H1 (cell line): ENCODE results near the gene MYOZ2. TPM values are rescaled to one million over a fixed set of nuclear protein-coding genes. Genes with fewer than 3 reads are reported as not detected.

Experiments used
- CTCF ChIA-PET: fragments of 300-600 bp; sonication (Branson Sonifier 250); formaldehyde crosslinking; loops from one replicate; lab custom pipeline; 2021; ENCODE audit not compliant: partially characterized antibody; lab: Charles Lee
- POLR2A ChIA-PET: fragments of 300-600 bp; sonication (Branson Sonifier 250); formaldehyde crosslinking; loops from one replicate; lab custom pipeline; 2021; ENCODE audit warnings: inconsistent platforms; ENCODE audit not compliant: partially characterized antibody; lab: Charles Lee
- DNase-seq, 2 experiments: peaks; one replicate each; pipeline versions ENCODE4 v3.0.0 to v3.0.0-alpha.2; 2010 to 2022; ENCODE audit warnings: low spot score in 2 of 2, low read depth in 1 of 2, mixed read lengths in 1 of 2
- FAIRE-seq: peaks from 2 replicates; lab custom pipeline; 2011; peaks lifted over from hg19 to GRCh38; lab: Jason Lieb, UNC
- H2AFZ ChIP-seq: 2 replicates; pipeline ENCODE4 v1.8.1; 2012; ENCODE audit warnings: low read length, inconsistent platforms
- H2AK5ac ChIP-seq: 2 replicates; pipeline ENCODE4 v1.6.1; 2013; ENCODE audit warnings: low read depth, low read length
- H2BK120ac ChIP-seq: replicated peaks from 2 replicates; pipeline ENCODE3; 2013; ENCODE audit warnings: low read depth, low read length, inconsistent platforms
- H2BK12ac ChIP-seq: 2 replicates; pipeline ENCODE4 v1.6.1; 2013; ENCODE audit warnings: low read depth, low read length
- H2BK15ac ChIP-seq: 2 replicates; pipeline ENCODE4 v1.6.1; 2013; ENCODE audit warnings: low read length
- H2BK20ac ChIP-seq: 2 replicates; pipeline ENCODE4 v1.6.1; 2013; ENCODE audit warnings: low read length
- H2BK5ac ChIP-seq: 2 replicates; pipeline ENCODE4 v1.6.1; 2013; ENCODE audit warnings: low read depth, low read length
- H3K14ac ChIP-seq: 2 replicates; pipeline ENCODE4 v1.6.1; 2013; ENCODE audit warnings: inconsistent platforms; ENCODE audit not compliant: insufficient read length
- H3K18ac ChIP-seq: 2 replicates; pipeline ENCODE4 v1.6.1; 2013; ENCODE audit warnings: low read length; ENCODE audit errors: extremely low read depth
- H3K23ac ChIP-seq: 2 replicates; pipeline ENCODE4 v1.6.1; 2013; ENCODE audit warnings: inconsistent platforms; ENCODE audit not compliant: insufficient read length
- H3K23me2 ChIP-seq: 2 replicates; pipeline ENCODE4 v1.6.1; 2013; ENCODE audit warnings: low read depth, low read length
- H3K27ac ChIP-seq: 2 replicates; pipeline ENCODE4 v1.6.1; 2011; ENCODE audit warnings: low read depth, low read length, inconsistent platforms
- H3K27me3 ChIP-seq, 4 experiments: replicated peaks in 1 of 4; 1 replicate in 1 of 4; 2 replicates in 3 of 4; pipeline versions ENCODE4 v1.6.1 to v1.8.1; 2011 to 2013; ENCODE audit warnings: low read length in 3 of 4, mild to moderate bottlenecking in 3 of 4, inconsistent platforms in 2 of 4, mixed read lengths in 2 of 4, moderate library complexity in 1 of 4; ENCODE audit not compliant: control insufficient read depth in 3 of 4, insufficient read depth in 3 of 4; ENCODE audit errors: extremely low read depth in 1 of 4
- H3K36me3 ChIP-seq, 4 experiments: 2 replicates each; pipeline versions ENCODE4 v1.6.1 to v1.8.1; 2011 to 2013; ENCODE audit warnings: mild to moderate bottlenecking in 4 of 4, low read length in 3 of 4, moderate library complexity in 2 of 4, control low read depth in 1 of 4, inconsistent platforms in 1 of 4; ENCODE audit not compliant: insufficient read depth in 4 of 4, control insufficient read depth in 2 of 4
- H3K4ac ChIP-seq: replicated peaks from 2 replicates; pipeline ENCODE3; 2013; ENCODE audit warnings: low read length, low read depth, mixed read lengths, inconsistent platforms; ENCODE audit not compliant: insufficient read length
- H3K4me1 ChIP-seq, 4 experiments: replicated peaks in 1 of 4; 1 replicate in 1 of 4; 2 replicates in 3 of 4; pipeline versions ENCODE4 v1.6.1 to v1.8.1; 2011 to 2013; ENCODE audit warnings: low read length in 3 of 4, inconsistent platforms in 2 of 4, mixed read lengths in 1 of 4; ENCODE audit not compliant: insufficient read depth in 4 of 4, control insufficient read depth in 3 of 4
- H3K4me2 ChIP-seq, 2 experiments: 2 replicates each; pipeline versions ENCODE4 v1.6.1 to v1.8.1; 2011 to 2013; ENCODE audit warnings: low read depth in 2 of 2, low read length in 2 of 2, control low read depth in 1 of 2, inconsistent platforms in 1 of 2, mild to moderate bottlenecking in 1 of 2; ENCODE audit not compliant: insufficient read depth in 1 of 2
- H3K4me3 ChIP-seq, 4 experiments: fragments of 200-600, 300-600 bp in 1 of 4; sonication (generic), shearing (Covaris generic), sonication (Bioruptor Twin) in 1 of 4; 2 replicates each; pipeline versions ENCODE4 v1.5.1 to v1.8.1; 2011 to 2016; ENCODE audit warnings: low read length in 4 of 4, low read depth in 3 of 4, control low read depth in 2 of 4, inconsistent platforms in 2 of 4, mild to moderate bottlenecking in 2 of 4, mixed read lengths in 1 of 4, moderate library complexity in 1 of 4; ENCODE audit not compliant: insufficient read depth in 2 of 4; ENCODE audit errors: extremely low read depth in 1 of 4
- H3K56ac ChIP-seq: replicated peaks from 2 replicates; pipeline ENCODE3; 2013; ENCODE audit warnings: low read depth, mild to moderate bottlenecking, mixed read lengths, low read length, inconsistent platforms; ENCODE audit not compliant: insufficient read length
- H3K79me1 ChIP-seq: 2 replicates; pipeline ENCODE4 v1.6.1; 2013; ENCODE audit warnings: low read depth, low read length, control low read depth
- H3K79me2 ChIP-seq, 2 experiments: 2 replicates each; pipeline versions ENCODE4 v1.6.1 to v1.8.1; 2012 to 2013; ENCODE audit warnings: low read length in 2 of 2, mild to moderate bottlenecking in 2 of 2, inconsistent platforms in 1 of 2; ENCODE audit not compliant: insufficient read depth in 2 of 2, control insufficient read depth in 1 of 2
- H3K9ac ChIP-seq, 4 experiments: replicated peaks in 1 of 4; 1 replicate in 1 of 4; 2 replicates in 3 of 4; pipeline versions ENCODE4 v1.6.1 to v1.8.1; 2011 to 2013; ENCODE audit warnings: low read depth in 3 of 4, low read length in 3 of 4, control low read depth in 2 of 4, mild to moderate bottlenecking in 2 of 4, moderate library complexity in 2 of 4, inconsistent platforms in 1 of 4; ENCODE audit errors: extremely low read depth in 1 of 4
- H3K9me3 ChIP-seq, 2 experiments: 2 replicates each; pipeline versions ENCODE4 v1.6.1 to v1.8.1; 2012 to 2013; ENCODE audit warnings: mild to moderate bottlenecking in 2 of 2, moderate library complexity in 2 of 2, control low read depth in 1 of 2, inconsistent platforms in 1 of 2, low read depth in 1 of 2, low read length in 1 of 2, mixed read lengths in 1 of 2; ENCODE audit not compliant: insufficient read depth in 2 of 2
- H4K20me1 ChIP-seq, 2 experiments: replicated peaks in 1 of 2; 2 replicates each; pipeline versions ENCODE3 to v1.8.1; 2011 to 2013; ENCODE audit warnings: inconsistent platforms in 2 of 2, low read length in 2 of 2, mild to moderate bottlenecking in 1 of 2; ENCODE audit not compliant: insufficient read depth in 2 of 2, control insufficient read depth in 1 of 2
- H4K5ac ChIP-seq: 2 replicates; pipeline ENCODE4 v1.6.1; 2013; ENCODE audit warnings: low read length, low read depth, mixed read lengths, inconsistent platforms; ENCODE audit not compliant: insufficient read length
- H4K8ac ChIP-seq: 2 replicates; pipeline ENCODE4 v1.8.0; 2013; ENCODE audit warnings: mild to moderate bottlenecking, moderate library complexity, low read length, inconsistent platforms; ENCODE audit not compliant: insufficient read depth; ENCODE audit errors: extremely low read depth
- H4K91ac ChIP-seq: replicated peaks from 2 replicates; pipeline ENCODE3; 2013; ENCODE audit warnings: low read length, mixed read lengths, inconsistent platforms; ENCODE audit not compliant: insufficient read length
- BCL11A ChIP-seq, 2 experiments: IDR thresholded peaks; one replicate each; pipeline ENCODE4 v1.6.1; 2011; ENCODE audit warnings: low read depth in 2 of 2, low read length in 2 of 2, mild to moderate bottlenecking in 2 of 2
- CTBP2 ChIP-seq: IDR thresholded peaks from 2 replicates; pipeline ENCODE4 v1.7.0; 2011; ENCODE audit warnings: borderline replicate concordance, mild to moderate bottlenecking, moderate library complexity, mixed read lengths, low read length; ENCODE audit not compliant: insufficient read depth, insufficient read length
- HDAC2 ChIP-seq, 2 experiments: fragments of 300-600 bp in 1 of 2; sonication (generic) in 1 of 2; IDR thresholded peaks; 2 replicates each; pipeline ENCODE4 v1.6.1; 2011 to 2012; ENCODE audit warnings: low read depth in 2 of 2, low read length in 2 of 2, mild to moderate bottlenecking in 2 of 2, moderate library complexity in 2 of 2, borderline replicate concordance in 1 of 2, inconsistent platforms in 1 of 2
- WGBS, 2 experiments: shearing (Covaris generic) in 1 of 2; methylation state at CpG; one replicate each; pipeline versions ENCODE4 v1.1.6 to v1.1.7; 2013 to 2015; ENCODE audit warnings: low lambda C conversion rate in 2 of 2, mixed read lengths in 2 of 2, inconsistent platforms in 1 of 2, low coverage in 1 of 2, missing lambda C conversion rate in 1 of 2; ENCODE audit not compliant: insufficient replicate concordance in 2 of 2, insufficient coverage in 1 of 2, insufficient read length in 1 of 2; ENCODE audit errors: extremely low coverage in 1 of 2, missing lambda C conversion rate in 1 of 2; 5-methylcytosine and 5-hydroxymethylcytosine counted together
- polyA plus RNA-seq, 7 experiments: library from polyadenylated mRNA; depleted of rRNA in 3 of 7; stranded (reverse) in 5 of 7; unstranded in 2 of 7; fragments of >200 nt in 5 of 7; fragments of 200-250 nt in 2 of 7; gene quantifications; 1 replicate in 5 of 7; 2 replicates in 1 of 7; 4 replicates in 1 of 7; pipeline versions ENCODE4 v1.2.1 to v1.2.3, GENCODE V29; 2011 to 2013; ENCODE audit warnings: missing spikeins in 2 of 7, mixed read lengths in 2 of 7
- total RNA-seq: library from RNA; stranded (reverse); fragmentation: NEBNext Ultra II Directional; extraction: Animal tissue kit (Norgen Biotek cat#: 25700); gene quantifications from 2 replicates; pipeline ENCODE4 v1.2.1, GENCODE V29; 2021

Gene MYOZ2
- total and polyA plus RNA-seq, 2 of the 8 experiments (the other 6 are each of a cell fraction or from before 2014, with no cell fraction given) = not detected

DNA sequence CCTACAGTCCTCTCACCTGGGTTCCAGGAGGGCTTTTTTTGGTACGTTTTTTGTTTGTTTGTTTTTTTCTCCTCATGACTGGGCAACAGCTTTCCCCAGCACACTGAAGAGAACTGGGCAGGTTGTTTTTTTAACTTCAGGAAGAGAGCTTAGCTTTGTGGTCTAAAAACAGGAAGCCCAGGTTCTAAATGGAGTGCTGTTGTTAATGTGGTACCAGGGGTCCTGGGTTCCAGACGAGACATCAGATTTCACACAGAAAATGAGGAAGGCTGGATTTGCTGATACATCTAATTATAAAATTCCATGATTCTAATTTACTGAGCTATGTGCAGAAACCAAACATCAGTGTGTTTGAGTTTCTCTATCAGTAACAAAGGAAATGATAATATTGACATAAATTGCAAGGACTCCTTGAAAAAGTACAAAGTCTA, 4.2 kb downstream of the MYOZ2 start:
- Histone ChIP-seq H2AFZ (no peak overlapping the region), H3K4me3 (no peak overlapping the region), H3K9me3 (no peaks in the 10 kb centered on the region), H3K18ac (no peak overlapping the region), H2BK20ac (no peak overlapping the region), H2BK15ac (no peak overlapping the region), H4K8ac (no peak overlapping the region), H3K79me1 (no peaks in the 10 kb centered on the region), H3K23me2 (no peaks in the 10 kb centered on the region), H2BK12ac (no peak overlapping the region), H3K27me3 (peaks cover 0 to 1% (median 0%) of the 10 kb centered on the region in 4 experiments; a peak in 1 of 7 replicates), H2AK5ac (no peak overlapping the region), H3K27ac (no peak overlapping the region), H3K14ac (no peak overlapping the region), H2BK120ac (no peak overlapping the region), H3K36me3 (no peaks in the 10 kb centered on the region), H3K79me2 (no peaks in the 10 kb centered on the region), H3K9ac (no peak overlapping the region), H3K4me1 (no peaks in the 10 kb centered on the region), H3K23ac (no peak overlapping the region), H4K91ac (no peak overlapping the region), H2BK5ac (no peak overlapping the region), H3K56ac (no peak overlapping the region), H4K20me1 (no peaks in the 10 kb centered on the region), H4K5ac (no peak overlapping the region), H3K4ac (no peak overlapping the region), H3K4me2 (no peak overlapping the region)
- no peak for DNase-seq
- no peak for TF ChIP-seq CTBP2
- no peak for TF ChIP-seq BCL11A (IDR thresholded peaks at IDR 0.05; ENCODE audit: low read depth in 2 of 2, low read length in 2 of 2)
- no peak for TF ChIP-seq HDAC2 (IDR thresholded peaks at IDR 0.05; ENCODE audit: borderline replicate concordance in 1 of 2, low read depth in 2 of 2, low read length in 2 of 2)
- 73% methylated on average over 2 of the region's 2 CpGs; no CpG with 5 or more reads in 1 of the 2 experiments for WGBS, 2 experiments
- CTCF ChIA-PET = no interaction called here
- POLR2A ChIA-PET = no interaction called here
- no peak for FAIRE-seq
